GM10266 (cell line): Measurements from ENCODE around the gene RAB24.

ENCODE experiments used
- DNase-seq: peaks from one replicate; pipeline ENCODE4 v3.0.0; 2012; ENCODE audit errors: extremely low spot score
- CTCF ChIP-seq: IDR thresholded peaks from 2 replicates; pipeline ENCODE4 v1.5.1; 2012; ENCODE audit warnings: mild to moderate bottlenecking, low read depth; ENCODE audit not compliant: control insufficient read depth, insufficient read depth; ENCODE audit errors: missing control alignments

RAB24 gene

GRCh38 chr5:177325868-177326381 is 22.4 kb upstream of the RAB24 start:
- no peak for TF ChIP-seq CTCF
- DNase-seq = no peak

- no peak for TF ChIP-seq CTCF
- no peak for DNase-seq
Measured at GRCh38 chr5:177320879-177321278, 17.4 kb upstream of the RAB24 start.

- no peak for TF ChIP-seq CTCF
- DNase-seq = no peak
Measured at GRCh38 chr5:177319913-177320588, 16.5 kb upstream of the RAB24 start.

- peak; percentile 95 for TF ChIP-seq CTCF
- peak; percentile 74 for DNase-seq
Measured at GRCh38 chr5:177317959-177318377, 14.4 kb upstream of the RAB24 start.

- no peak for DNase-seq
- no peak for TF ChIP-seq CTCF
Measured at GRCh38 chr5:177316005-177316404, 12.5 kb upstream of the RAB24 start.

- no peak for TF ChIP-seq CTCF
- no peak for DNase-seq
Measured at GRCh38 chr5:177315411-177315810, 11.9 kb upstream of the RAB24 start.
